Body of pancreas (tissue), 4 donors: ENCODE results near the gene CMTM4.

ENCODE experiments used
- POLR2A ChIP-seq, 3 donors: fragments of 450-650 bp; IDR thresholded peaks; one replicate each; pipeline ENCODE4 v1.6.1; 2016; ENCODE audit warnings: antibody characterized with exemption in 3 of 3, mild to moderate bottlenecking in 2 of 3
- TF ChIP-seq, protein P1 (sequence below), 7 experiments: fragments of 450-650 bp in 4 of 7; fragments of 200-600 bp in 3 of 7; sonication (generic) in 3 of 7; IDR thresholded peaks; one replicate each; pipeline ENCODE4 v1.5.1; 2016 to 2019; ENCODE audit warnings: antibody characterized with exemption in 7 of 7

DNA sequence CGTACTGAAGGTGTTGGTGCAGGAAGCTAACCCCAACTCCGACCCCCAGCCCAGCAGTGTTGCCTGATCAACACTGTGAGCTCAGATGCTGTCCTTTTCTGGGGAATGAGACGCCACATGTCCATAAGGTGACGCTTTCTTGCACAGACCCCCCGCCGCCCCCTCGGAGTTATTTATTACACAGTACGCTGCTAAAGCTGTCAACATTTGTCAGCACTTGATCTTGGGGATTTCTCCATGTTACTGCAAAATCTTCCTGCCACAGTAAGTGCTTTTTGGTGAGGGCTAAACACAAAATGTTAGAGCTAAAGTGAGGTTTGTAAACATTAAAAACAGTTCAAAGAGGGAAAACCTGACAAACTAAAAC is 76.1 kb downstream of the CMTM4 start:
- no peak for TF ChIP-seq POLR2A (IDR thresholded peaks at IDR 0.05)
- TF ChIP-seq, protein P1, sequence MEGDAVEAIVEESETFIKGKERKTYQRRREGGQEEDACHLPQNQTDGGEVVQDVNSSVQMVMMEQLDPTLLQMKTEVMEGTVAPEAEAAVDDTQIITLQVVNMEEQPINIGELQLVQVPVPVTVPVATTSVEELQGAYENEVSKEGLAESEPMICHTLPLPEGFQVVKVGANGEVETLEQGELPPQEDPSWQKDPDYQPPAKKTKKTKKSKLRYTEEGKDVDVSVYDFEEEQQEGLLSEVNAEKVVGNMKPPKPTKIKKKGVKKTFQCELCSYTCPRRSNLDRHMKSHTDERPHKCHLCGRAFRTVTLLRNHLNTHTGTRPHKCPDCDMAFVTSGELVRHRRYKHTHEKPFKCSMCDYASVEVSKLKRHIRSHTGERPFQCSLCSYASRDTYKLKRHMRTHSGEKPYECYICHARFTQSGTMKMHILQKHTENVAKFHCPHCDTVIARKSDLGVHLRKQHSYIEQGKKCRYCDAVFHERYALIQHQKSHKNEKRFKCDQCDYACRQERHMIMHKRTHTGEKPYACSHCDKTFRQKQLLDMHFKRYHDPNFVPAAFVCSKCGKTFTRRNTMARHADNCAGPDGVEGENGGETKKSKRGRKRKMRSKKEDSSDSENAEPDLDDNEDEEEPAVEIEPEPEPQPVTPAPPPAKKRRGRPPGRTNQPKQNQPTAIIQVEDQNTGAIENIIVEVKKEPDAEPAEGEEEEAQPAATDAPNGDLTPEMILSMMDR (IDR thresholded peaks at IDR 0.05) = no peak
